Ammon's horn (tissue), 1 donor: ENCODE measurements around the gene PDE9A.

Source experiments
- DNase-seq: peaks from one replicate; pipeline ENCODE4 v3.0.0-alpha.2; 2016; ENCODE audit warnings: low spot score

The PDE9A gene

DNA sequence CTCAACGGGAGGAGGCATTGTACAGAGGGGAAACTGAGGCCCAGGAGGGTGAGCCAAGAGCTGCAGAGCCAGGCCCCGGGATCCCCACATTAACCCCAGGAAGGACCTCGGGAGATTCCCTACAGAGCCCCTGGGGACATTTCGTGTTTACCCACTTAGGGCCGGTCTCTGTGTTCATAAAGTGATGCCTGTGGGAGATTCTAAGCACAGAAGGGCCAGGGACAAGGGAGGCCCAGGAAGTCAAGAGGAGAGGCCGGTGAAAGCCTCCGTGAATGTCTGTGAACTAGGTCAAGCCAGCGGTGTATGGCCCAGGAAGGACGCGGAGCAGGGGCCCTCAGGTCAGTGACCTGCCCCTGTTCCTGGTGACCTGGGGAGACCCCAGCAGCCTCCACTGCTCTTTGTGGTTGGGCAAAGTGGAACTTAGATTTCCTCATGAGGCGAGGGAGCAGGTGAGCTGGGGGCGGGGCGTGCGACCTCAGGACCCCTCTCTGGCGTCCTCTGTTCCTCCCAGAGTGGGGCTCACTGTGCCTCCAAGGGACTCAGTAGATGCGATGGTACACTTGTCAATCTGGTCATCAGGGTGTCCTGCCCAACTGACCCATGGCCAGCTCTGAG, 34.9 kb downstream of the PDE9A start:
- DNase-seq = no peak

DNA sequence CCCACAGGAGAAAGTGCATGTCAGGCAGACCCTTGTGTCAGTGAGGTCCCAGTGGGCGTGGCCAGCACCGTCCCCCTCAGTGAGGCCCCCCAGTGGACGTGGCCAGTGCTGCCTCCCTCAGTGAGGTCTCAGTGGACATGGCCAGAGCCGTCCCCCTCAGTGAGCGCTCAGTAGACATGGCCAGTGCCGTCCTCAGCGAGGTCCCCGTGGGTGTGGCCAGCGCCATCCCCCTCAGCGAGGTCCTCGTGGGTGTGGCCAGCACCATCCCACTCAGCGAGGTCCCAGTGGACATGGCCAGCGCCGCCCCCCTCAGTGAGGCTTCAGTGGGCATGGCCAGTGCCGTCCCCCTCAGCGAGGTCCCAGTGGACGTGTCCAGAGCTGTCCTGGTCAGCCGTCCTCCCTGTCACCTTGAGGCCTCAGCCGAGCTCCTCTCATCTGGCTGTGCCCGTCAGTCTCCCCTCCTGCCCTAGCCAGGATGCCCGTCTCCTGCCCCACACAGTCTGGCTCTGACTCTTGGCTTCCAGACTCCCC, 35.5 kb downstream of the PDE9A start:
- no peak for DNase-seq

DNA sequence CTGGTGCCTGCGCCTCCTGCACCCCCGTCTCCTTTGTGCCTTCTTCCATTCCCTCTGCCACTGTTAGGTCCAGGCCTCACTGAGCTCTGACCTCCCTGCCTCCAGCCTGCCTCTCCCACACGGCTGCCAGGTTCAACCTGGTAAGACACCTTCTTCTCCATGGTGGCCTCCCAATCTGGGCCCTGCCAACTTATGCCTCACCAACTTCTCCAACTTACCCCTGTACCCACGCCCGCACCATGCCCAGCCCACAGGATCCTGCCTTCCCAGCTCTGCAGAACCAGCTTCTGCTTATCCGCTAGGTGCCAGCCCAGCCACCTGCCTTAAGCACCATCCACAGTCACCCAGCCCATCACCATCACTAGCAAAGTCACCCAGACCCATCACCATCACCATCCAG, 37.2 kb downstream of the PDE9A start:
- DNase-seq = no peak

DNA sequence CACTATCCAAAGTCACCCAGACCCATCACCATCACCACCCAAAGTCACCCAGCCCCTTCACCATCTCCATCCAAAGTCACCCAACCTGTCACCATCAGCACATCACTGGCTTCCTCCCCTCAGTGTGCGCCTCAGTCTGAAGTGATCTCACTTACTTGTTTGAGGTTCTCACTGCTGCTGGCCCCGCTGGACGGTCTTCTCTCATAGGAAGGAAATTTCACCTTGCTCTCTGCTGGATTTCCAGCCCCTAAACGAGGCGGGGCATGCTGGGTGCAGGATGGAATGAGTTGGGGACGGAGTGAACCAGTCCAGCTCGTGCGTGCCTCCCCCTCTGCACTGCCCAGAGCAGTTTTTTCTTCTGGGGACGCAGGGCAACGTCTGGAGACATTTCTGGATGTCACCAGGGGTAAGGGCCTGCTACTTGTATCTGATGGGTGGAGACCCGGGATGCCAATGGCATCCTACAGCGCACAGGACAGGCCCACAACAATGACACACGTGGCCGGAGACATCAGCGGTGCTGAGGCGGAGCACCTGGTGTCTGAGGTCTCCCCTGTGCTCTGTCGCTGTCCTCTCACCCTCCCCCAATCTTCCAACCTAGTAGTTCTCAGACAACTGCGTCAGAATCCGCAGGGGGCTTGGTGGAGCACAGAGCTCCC, 38.6 kb downstream of the PDE9A start:
- no peak for DNase-seq

DNA sequence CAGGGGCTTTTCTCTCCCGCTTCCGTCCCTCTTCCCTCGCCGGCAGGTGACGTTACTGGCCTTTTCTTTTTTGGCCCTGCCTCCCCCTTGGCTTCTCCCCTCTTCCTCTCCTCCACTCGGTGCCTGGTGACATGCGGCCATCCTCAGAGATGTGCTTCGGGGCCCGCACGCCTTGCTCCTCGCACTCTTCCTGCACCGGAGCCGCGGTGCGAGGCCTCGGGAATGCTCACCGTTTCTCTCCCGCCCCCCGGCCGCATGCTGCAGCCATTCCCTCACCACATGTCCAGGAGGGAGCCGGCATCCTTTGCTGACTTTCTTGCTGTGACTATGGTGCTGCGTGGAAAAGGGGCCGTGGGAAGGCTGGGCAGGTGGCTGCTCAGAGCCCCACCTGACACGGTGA, 39.3 kb downstream of the PDE9A start:
- no peak for DNase-seq

DNA sequence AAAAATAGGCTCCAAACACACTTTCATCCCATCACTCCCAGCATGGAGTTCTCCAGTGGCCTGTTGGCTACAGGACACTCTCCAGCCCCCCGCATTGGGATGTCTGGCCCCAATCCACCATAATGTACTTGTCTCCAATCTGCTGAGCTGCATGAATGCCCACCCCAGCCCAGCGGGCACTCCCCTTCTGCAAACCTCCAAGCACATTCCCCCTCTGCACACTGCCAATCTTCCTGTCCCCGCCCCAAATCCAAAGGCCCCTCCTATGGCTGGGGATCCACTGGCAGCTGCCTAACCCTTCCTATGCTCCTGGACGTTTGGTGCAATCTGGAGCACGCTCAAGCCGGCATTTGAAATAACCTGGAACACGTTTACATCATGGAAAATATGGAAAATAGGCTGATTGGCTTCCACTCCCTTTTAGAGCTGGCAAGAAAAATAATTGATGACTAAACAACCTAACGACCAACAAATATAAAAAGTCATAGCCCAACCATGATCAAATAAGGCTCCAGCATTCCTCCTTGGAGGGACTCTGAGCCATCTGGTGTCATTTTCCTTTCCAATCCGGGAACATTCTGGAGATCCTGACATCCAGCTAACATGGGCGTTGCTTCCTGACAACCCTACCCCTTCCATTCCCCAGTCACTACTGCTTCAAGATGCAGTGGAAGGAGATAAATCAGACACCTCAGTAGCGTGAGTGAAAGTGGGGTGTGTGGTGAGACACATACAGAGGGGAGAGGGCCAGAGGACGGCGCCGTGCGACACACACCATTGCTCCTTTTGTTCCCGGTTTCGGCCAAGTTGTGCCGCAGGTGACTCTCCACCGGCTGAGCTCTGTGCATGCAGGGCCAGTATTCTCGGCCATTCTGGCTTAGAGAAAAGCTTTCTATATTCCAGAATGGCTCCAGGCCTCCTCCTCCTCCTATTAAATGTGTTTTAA, 41.6 kb downstream of the PDE9A start:
- no peak for DNase-seq

DNA sequence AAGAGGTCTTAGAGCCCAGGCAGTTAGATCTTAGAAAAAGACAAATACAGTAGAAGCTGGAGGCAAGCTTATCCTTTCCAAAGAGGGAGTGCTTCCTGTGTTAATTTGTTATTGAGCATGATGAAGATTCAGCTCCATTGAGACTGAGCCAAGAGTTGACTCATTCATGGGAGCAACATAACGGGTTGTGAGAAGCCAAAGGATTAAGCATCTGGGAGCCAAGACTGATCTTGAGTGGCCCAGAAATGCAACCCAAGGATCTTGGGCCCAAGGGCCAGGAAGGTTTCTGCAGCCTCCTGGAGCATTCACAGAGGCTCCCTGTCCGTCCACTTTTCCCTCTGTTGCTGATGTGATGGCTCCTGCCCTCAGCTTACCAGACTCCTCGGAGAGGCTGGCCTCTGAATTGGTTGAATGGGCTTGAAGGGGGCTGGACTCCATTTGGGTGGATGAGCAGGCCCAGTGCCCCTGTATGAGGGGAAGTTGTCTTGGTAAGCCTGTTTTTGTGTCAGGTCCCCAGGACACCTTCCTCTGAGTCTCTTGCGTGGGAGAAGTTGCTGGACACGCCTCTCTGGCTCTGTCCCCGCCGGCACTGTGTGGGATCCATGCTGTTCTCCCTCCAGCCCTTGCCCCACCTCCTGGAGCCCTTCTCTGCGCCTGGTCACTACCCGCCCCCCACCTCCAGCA, 42.4 kb downstream of the PDE9A start:
- peak; percentile 70 for DNase-seq

DNA sequence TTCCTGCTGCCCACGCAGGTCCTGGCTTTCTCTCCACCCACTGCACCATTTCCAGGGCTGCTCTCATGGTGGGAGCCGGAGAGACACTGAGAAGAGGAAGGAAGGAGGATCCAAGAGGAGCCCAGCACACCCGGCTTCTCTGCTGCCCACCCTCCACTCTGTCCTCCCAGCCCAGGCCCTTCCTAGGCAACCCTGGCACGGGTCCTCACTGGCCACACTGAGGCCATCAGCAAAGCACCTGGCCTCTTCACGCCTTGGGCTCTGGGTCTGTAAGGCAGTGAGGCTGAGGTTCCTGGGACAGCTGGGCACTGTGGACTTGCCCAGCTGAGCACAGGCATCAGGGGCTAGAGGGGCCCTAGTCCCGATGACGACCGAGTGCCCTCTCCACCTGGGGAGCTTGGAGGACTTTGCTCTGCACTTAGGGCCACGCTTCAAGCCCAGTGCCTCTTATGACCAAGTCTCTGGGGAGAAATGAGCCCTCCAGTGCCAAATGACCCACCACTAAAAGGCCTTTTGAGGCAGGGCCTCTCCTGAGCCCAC, 43.1 kb downstream of the PDE9A start:
- DNase-seq = no peak

DNA sequence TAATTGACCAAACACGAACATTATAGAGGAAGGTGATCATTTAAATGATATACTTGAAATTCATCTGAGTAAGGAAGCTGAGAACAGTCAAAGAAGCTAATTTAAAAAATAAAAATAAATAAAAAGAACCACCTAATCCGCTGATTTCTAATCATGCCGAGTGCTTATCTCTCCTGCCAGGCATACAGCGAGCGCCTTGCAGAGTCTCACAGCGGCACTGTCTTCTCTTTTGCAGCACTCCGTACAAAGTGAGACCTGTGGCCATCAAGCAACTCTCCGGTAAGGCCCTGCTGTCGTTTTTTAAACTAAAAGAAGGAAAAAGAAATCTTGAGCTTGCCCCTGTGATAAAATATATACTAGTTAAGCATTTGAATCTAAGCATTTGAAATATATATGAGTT, 45.3 kb downstream of the PDE9A start:
- DNase-seq = no peak

DNA sequence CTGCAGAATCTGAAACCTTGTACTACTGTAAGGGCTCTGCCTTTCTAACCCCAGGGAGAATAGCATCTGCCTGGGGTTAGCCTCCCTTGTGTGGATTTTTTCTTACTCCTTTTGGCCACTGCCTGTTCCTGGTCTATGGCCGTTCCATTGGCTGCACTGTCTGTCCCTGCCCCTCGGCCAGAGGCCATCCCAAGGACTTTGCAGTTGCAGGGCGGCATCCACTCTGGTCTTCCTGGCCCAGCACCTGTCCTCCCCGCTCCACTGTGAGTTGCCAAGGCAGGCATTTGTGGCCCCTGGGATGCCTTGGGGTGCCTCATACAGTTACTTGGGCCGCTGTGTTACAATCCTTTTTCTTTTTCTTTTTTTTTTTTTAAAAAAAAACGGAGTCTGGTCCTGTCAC, 45.8 kb downstream of the PDE9A start:
- no peak for DNase-seq

DNA sequence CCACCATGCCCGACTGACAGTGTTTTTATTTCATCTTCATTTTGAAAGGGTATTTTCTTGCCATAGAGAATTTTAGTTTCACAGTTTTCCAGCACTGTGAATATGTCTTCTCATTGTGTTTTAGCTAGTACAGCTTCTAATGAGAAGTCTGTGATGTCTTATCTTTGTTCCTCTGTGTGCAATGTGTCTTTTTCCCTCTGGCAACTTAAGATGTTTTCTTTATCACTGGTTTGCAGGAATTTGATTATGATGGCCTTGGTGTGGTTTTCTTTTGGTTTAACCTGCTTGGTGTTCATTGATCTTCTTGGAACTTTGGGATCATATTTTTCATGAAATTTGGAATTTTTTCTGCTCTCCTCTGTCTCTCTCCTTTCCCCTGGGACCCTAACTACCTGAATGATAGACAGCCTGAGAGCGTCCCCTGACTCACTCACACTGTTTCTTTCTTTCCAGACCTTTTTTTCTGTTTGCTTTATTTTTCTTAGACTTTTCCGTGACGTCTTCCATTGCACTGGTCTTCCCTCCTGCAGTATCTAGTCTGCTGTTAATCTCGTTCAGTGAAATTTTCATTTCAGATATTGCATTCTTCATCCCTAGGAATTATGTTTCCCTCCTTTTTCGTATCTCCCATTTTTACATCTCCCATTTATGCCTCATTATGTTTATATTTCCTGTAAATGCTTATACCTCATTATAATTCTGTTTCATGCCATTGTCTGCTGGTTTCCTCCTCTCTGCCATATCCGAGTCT, 48.5 kb downstream of the PDE9A start:
- DNase-seq = no peak

DNA sequence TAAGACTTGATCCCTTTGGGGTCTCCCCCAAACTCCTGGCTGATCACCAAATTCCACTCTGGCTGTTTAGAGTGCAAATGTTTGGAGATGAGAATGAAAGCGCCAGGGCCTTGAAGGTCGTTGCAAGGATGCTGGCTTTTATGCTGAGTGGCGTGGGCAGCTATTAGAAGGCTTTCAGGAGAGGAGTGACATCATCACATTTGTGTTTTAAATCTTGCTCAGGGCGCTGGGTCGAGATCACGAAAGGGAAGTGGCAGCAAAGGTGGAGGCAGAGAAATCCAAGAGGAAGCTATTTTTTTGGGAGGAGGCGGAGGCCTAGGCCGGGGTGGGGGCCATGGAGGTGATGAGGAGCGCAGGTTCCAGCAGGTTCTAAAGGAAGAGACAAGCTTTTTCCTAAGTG, 49.3 kb downstream of the PDE9A start:
- DNase-seq = no peak

DNA sequence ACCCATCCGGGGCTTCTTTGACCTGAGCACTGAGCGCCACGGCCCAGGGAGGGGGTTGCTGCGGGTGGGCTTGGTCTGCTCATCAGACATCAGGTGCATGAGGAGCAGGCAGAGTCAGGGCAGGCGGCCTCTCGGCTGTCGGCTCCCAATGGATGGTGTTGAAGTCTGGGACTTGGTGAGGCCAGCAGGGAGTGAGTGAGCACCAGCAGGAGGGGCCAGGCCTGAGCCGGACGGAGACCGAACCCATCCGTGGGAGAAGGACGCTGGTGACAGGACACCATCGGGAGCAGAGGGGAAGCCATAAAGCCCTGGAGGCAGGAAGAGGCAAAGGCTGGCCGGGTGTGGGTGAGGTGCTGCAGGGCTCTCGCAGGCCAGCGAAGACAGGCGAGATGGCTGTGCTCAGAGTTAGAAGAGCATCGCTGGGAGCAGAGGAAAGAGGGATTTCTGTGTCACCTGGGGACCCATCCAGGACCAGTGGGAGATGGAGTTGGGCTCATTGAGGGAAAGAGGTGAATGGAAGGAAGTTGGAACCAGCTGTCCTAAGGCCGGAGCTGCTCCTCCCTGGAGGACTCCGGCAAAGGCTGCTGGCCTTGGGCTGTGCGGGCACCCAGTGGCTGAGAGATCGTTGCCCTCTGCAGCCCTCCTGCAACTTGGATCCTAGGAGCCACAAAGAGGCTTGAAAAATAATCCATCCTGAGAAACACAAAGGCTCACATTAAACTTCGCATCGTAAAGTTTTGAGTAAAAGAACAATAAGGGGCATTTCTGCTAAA, 49.9 kb downstream of the PDE9A start:
- DNase-seq = no peak

DNA sequence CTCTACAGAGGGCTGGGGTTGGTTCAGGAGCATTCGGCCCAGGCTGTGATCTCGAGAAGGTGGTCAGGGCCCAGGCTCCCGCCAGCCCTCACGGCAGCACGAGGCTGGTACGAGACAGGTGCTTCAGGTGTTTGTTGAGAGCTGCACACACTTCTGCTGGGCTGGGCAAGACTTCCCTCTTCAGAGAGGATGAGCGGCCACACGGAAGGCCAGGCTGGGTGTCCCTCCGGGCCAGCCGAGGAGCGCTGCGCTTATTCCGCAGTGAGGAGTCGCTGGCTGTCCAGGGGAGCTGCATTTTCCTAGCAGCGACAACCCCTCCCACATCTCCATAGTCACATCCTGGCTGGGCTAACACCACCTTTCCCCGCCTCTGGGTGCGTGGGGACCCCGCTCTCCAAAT, 50.5 kb downstream of the PDE9A start:
- DNase-seq = no peak

DNA sequence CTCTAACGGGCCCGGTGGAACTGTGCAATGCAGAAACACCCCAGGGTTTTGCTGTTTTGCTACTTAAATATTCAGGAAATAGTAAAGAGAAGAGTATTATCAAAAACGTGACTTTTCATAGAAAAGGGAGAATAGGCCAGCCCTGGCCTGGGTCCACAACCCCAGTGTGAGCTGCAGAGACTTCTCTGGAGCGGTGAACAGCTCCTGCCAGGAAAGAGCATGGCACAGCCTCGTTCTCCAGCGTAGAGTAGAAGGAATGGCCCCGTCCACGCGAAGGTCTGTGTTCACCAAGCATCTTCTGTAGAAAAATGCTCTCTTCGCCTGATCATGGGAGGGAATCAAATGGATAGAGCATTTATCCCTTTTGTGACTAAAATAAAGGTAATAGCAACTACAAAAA, 51.4 kb downstream of the PDE9A start:
- DNase-seq = no peak

DNA sequence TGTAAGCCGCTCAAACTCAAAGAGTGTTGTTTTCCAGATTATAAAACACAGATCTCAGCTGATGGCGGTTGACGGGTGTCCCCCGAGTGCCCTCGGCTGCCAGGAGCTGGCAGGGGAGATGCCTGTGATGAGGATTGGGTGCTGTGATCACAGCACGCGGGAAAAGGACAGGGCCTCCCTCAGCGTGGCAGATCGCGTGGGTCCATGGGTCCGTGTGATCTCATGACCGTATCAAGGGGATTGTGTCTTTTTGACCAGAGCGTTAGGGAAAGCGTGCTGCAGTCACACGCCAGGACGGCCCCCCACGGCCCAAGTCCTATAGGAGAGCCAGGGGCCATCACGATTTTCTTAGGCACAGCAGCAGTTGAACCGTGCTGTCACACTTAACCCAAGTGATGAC, 51.9 kb downstream of the PDE9A start:
- DNase-seq = no peak

DNA sequence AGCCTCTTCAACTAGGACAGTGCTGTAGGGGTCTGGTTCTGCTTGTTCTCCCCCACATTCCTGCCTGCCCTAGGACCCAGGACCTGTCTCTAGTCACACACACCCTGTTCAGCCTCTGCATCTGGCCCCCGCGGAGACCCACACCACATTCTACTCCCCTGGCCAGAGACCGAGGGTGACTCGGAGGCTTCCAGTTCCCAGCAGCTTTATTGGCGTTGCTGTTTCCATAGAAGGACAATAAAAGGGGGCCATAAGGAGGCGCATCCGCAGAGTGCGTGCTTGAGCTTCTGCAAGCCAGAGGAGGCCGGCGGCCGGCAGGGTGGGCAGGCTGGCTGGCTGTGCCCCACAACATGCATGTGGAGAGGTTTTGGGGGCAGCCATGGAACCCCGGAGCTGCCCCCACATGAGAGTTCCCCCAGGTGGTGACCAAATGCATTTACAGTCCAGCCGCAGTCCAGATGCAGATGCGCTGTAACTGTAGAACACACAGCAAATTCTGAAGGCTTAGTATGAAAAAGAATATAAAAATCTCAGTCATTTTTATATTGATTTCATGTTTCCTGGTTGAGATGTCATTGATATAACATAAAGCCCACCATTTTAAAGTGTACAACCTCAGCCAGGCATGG, 52.4 kb downstream of the PDE9A start:
- no peak for DNase-seq

DNA sequence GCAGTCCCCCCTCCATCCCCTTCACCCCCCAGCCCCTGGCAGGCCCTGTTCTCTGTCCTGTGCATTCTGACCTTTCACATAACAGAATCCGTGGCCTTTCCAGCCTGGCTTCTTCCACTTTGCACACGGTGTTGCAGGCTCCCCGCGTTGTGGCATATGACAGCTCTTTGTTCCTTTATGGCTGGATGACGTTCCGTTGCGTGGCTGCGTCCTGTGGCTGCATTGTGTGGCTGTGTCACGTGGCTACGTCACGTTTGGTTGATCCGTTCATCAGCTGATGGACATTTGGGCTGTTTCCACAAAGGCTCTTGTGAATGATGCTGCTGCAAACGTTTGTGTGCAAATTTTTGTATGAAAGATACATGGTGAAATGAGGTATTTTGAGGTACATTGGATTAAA, 53.3 kb downstream of the PDE9A start:
- DNase-seq = no peak

DNA sequence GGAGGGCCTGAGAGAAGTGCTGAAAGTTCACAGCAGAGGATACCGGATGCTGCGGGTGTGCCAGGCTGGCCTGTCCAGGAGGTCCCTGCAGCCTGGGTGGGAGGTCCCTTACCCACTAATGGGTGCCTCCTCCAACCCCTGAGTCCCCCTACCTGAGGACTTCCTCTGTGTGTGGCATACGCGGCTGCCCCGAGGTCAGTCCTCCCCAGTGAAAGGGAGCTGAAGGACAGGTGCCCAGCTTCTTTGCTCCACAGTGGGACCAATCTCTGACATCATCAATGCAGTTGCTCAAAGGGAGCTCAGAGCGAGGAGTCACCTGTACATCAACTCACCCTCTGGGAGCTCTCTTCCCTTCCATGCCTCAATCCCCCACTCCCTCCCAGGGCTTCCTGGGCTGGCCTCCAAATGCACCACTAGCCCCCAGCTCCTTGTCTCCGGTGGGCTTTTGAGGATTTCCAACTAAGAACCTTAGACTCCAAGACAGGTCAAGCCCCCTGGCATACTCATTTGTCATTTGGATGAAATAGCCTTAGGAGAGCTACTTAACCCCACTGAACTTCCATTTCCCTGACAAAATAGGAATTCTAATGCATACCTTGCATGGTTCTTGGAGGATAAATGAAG, 53.9 kb downstream of the PDE9A start:
- DNase-seq = no peak

DNA sequence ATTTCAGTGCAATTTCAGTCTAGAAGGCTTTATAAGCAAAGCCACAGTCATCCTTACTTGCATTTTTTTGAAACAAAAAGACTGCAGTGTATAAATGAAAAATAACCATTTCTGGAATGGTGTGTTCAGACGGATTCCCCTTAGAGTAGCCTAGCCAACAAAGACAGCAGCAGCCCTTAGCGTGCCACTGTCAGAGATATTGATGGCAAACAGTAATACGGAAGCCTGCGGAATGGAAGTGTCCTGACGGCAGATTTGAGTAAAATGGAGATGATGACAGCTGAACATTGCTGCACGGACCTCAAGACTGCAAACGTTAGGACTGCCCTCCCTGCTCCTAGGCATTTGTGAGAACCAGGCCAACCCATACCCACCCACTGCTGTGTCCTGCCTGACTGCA, 54.7 kb downstream of the PDE9A start:
- DNase-seq = no peak
